DMS53 (cell line): ENCODE data around the gene SAPCD1.

ENCODE experiments used
- DNase-seq: peaks from one replicate; lab custom pipeline; 2025; lab: John Stamatoyannopoulos, UW

Gene SAPCD1

DNA sequence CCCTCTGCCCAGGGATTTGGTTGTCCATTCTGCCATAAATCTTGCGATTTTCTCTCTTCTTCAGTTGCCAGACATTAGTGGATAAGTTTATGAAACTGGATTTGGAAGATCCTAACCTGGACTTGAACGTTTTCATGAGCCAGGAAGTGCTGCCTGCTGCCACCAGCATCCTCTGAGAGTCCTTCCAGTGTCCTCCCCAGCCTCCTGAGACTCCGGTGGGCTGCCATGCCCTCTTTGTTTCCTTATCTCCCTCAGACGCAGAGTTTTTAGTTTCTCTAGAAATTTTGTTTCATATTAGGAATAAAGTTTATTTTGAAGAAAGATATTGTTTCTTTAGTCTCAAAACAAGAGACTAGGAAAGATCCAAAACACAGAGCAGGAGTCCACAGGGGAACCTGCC is at the start of gene SAPCD1:
Gene SAPCD1 (plus strand): TSS at position 301 of the 400 bp plus-strand sequence. CDS start 399 bp downstream, outside the sequence.
- no peak for DNase-seq

DNA sequence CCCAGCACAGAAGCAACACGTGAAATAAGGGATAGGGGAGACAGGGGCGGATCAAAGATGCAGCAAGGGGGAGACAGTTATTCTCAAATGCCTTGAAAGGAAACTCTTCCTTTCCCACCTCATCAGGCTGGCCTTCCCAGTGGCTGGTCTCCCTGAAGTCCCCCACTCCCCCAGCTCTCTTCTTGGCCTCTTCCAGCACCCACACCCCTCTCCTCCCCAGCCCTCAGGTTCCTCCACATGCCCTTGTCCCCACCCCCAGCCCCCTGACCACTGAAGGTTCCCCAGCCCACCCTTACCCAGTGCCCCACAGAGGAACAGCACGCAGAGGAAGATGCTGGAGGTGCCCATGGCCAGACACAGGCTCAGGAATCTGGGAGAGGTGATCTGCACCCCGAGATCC is 49.0 kb upstream of the SAPCD1 start:
- DNase-seq: no peak

DNA sequence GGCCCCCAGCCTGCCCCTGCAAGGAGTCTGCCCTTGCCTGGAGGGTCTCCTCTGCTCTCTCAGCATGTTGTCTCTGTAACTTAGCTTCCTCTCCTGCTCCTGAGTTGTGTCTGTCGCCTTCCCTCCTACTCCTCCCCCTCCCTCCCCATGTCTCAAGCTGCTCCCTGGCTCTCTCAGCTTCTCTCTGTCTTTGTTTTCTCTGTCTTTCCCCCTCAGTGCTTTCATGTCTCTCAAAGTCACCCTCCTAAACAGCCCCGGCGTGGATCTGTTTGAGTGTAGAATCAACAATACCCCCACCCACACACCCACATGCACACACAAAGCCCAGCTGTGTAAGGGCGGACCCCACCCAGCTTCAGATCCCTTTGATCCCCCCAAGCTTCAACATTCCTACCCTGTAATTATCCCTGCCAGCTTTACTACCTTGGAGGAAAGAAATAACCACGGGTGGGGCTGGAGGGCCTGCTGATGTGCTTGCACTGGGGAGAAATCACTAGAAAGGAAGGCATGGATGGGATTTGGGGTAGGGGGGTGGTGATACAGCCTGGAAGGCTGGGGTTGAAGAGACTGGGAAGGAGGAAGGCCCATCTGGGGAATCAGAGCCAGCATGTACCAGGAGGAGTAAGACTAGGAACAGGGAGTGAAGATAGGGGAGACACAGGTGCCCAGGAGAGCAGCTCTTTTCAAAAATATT is 48.3 kb upstream of the SAPCD1 start:
- no peak for DNase-seq

DNA sequence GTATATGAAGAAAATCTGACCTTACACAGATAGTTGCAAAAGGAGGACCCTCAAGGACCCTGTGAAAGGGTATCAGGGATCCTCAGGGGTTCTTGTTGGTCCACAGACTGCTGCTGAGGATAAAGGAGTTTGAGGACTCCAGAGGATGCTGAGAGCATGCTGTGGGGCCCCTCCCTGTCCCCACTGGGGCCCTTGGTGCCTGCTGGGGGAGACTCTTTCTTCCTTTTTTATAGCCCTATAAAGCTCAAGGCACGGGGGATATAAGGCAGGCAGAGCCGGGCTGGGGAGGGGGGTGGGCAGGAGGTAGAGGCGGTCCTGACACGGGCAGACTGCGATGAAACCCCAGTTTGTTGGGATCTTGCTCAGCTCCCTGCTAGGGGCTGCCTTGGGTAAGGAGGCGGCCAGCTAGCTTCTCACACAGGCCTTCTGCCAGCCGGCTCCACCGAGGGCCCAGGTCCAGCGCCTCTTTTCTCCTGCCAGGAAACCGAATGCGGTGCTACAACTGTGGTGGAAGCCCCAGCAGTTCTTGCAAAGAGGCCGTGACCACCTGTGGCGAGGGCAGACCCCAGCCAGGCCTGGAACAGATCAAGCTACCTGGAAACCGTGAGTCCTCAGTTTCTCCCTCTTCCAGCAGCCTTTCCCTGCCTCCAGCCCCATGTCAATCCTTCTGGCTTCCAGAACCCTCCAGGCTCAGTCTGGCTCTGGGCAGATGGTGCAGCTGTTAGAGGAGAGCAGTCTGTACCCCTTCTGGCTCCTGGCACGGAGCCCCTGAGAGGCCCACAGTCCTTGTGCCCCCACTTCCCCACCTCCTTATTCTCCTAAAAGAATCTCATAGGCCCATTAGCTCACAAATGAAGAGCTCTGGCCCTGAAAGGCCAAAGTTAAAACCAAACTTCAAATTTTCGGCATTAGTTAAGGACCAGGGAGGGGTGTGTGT is 47.2 kb upstream of the SAPCD1 start, which contains the start of gene LY6G6D:
Gene LY6G6D (plus strand): TSS at position 327 of the 937 bp plus-strand sequence. CDS start 8 bp downstream, at position 335.
- no peak for DNase-seq

DNA sequence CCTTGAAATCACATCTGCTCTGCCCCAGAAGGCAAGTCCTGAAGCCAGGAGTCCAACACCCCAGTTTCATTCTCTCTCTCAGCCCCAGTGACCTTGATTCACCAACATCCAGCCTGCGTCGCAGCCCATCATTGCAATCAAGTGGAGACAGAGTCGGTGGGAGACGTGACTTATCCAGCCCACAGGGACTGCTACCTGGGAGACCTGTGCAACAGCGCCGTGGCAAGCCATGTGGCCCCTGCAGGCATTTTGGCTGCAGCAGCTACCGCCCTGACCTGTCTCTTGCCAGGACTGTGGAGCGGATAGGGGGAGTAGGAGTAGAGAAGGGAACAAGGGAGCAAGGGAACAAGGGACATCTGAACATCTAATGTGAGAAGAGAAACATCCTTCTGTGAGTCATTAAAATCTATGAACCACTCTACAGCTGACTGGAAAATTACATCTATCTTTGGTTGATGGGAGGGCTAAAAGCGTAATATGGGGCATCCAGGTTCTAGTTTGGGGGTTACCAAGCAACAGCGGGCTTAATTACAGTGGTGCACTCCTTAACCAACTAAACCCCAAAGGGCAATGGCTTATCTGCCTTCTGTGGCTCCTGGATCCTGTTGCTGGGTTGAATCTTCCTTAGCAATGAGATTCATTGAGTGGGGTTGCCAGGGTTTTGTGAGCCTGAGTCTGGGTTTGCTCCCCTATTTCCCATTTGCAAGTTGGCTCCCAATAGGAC is 44.8 kb upstream of the SAPCD1 start:
- peak; percentile 34 for DNase-seq

DNA sequence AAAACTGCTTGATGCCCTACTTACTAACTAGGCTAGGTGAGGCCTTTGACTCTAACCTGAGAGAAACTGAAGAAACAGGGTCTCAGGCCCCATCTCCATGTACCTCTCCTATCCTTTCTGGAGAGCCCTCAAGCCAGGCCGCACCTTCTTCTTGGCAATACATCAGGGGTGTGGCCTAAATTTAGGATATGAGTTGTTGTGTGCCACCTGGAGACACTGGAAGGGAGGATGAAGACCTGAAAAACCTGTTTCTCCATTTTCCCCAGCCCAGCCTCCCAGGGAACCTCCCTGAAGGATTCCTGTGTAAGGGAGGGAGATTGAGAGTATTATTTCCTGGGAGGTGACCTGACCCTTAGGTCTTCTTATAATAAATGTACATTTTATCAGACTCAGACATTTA is 44.2 kb upstream of the SAPCD1 start:
- peak; percentile 93 for DNase-seq

DNA sequence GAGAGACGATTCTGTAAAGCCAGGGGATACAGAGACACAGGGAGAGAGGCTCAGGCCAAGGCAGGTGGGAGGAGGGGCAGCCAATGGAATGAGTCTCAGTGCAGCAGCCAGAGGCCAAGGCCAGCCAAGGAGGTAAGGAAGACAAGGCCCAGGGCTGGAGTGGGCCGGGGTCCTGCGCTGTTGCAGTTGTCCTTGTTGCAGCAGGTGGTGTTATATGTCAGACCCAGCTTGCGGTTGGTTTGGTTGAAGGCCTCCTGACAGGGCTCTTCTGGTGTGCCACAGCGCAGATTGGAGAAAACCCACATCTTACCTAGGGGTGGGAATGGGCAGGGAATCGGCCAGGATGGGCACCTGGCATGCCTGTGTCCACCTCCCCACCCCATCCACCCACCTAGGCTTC is 43.5 kb upstream of the SAPCD1 start:
- no peak for DNase-seq

DNA sequence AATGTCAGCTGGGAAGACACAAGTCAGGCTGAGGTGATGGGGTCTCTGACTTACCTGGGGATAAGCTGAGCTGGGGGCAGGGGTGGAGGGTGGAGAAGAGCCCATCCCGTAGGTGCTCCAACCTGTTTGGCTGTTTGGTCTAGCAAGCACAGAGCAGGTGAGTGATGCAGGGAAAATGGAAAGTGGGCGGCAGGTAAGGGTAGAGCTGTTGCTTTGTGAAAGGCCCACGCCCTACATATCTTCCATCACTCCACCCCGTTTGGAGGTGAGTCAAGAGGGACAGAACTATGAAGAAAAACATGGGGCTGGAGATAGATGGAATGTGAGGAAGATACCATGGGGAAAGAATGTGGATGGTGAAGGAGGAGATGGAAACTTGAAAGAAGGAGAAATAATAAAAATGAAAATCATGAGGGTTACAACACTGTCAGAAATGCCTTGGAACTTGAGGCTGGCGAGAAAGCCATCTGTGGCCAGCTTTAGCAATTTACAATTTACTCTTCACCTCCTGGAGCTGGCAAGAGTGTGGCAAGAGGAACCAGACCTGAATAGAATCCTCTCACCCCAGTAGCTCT is 42.2 kb upstream of the SAPCD1 start:
- DNase-seq: no peak

DNA sequence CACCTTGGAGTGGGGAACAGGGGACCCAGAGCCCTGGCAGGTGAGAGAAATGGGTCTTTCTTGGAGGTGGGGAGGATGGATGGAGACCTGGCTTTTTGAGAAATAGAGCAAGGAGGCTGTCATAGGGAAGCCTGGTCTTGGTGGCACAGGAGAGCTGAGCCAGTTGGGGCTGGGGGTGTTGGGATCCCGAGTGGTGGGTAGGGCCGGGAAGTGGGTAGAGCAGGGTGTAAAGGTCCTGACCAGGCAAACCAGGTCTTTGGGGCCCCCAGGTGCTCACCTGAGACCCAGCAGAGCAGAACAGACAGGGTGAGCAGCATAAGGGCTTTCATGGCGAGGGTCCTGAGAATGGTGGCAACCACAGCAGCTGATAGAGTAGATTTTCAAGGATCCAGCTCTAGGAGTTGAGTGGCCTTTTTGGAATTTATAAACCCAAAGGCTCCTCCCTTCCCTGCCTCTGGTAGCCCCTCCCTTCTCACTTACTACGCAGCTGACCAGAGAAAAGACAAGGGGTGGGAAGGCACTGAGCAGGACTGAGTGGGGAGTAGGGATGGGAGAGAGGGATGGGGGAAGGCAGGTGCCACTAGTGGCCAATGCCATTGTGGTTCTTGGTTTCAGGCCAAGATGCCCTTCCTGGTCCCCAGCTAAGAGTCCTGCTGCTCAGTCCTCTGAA is 41.0 kb upstream of the SAPCD1 start, which contains the start of gene LY6G6C:
Gene LY6G6C (minus strand): TSS at position 396 of the 670 bp plus-strand sequence. CDS start 67 bp downstream, at position 329.
- no peak for DNase-seq

DNA sequence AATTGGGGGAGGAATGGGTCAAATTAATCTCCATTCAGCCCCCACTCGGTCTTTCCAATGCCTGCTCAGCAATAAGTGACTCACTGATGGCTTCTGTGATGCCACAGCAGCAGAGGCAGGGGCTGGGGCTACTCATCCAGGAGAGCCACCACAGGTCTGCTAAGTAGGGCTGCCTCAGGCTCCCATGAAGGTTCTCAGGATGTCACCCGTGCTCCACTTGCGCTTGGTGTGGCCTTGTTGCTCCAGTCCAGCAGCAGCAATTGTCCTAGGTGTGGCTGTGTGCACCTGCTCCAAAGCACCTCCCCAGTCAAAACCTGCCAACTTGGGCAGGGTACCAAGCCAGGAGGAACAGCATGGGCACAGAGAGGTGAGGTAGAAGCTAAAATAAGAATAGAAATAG is 40.3 kb upstream of the SAPCD1 start:
- no peak for DNase-seq

DNA sequence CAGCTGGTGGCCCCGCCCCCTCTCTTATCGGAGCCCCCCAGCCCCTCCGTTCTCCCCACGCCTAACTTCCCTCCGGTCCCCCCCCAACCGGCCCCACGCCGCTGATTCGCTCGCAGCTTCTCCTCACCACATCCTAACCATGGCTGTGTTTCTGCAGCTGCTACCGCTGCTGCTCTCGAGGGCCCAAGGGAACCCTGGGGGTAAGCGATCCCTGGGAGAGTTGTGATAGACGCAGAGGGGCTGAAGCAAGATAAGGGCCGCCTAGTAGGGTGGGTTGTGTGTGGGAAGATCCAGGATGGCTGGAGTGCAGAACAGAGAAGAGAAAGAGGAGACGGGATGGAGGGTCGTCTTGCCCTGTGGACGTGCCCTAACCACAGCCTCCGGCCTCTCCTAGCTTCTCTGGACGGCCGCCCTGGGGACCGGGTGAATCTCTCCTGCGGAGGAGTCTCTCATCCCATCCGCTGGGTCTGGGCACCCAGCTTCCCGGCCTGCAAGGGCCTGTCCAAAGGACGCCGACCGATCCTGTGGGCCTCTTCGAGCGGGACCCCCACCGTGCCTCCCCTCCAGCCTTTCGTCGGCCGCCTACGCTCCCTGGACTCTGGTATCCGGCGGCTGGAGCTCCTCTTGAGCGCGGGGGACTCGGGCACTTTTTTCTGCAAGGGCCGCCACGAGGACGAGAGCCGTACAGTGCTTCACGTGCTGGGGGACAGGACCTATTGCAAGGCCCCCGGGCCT is 39.0 kb upstream of the SAPCD1 start, which contains the start of gene MPIG6B:
Gene MPIG6B (plus strand): TSS at position 129 of the 735 bp plus-strand sequence. CDS start 11 bp downstream, at position 140.
- DNase-seq: no peak

DNA sequence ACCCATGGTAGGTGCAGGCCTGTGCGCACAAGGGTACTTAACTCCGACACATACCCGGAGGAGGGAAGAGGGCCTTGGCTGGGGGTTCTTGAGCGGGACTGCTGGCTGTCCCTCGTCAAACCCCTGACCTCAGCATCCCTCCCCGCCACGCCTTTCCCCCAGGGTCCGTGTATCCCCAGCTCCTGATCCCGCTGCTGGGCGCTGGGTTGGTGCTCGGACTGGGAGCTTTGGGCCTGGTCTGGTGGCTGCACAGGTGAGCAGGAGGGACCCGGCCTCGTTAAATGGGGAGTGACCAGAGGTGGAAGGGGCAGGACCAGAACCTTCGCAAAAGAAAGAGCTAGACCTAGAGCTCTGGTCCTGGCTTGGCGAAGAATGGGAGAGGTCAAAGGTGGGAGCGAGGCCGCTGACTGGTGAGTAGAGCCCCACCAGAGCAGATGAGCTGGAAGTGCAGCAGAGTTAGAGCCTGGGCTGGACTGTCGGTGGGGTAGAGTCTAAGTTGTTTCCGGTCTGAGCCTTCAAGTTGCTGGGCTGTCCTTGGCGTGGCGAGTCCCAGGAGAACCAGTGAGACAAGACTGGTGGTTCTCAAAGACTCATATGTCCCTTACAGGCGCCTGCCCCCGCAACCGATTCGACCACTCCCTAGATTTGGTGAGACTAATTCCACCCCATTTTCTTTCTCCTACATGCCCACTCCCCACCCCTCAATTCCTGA is 38.3 kb upstream of the SAPCD1 start:
- no peak for DNase-seq

DNA sequence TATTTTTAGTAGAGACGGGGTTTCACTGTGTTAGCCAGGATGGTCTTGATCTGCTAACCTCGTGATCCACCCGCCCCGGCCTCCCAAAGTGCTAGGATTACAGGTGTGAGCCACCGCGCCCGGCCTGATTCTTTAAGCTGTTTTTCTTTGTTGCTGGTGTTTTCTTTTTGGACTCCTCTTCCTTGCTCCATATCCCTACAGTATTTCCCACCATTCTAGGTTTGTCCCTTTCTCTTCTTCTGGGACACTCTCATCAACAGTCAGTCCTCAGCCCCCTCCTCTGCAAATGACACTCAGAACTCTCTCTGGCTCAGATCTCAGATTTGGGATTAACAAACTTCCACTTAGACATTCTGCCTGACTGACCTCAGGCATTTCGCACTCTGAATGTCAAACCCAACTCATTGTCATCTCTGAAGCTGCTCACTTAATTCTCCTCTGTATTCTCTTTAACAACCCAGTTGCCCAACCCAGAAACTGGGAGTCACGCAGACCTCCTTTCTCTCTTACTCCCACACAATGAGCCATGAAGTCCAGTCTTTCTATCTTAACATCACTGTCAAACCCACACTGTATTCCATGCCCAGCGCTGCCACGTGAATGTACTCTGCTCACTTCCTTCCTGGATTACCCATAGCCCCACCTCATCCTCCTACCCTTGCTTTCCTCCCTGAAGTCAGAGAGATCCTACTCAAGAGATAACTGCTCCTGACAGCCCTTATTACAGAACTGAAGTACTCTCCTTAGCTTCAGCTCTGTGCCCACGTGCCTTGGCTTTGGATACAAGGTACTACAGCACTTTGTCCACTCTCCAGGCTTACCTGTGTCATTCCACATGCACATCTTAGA is 36.7 kb upstream of the SAPCD1 start:
- no peak for DNase-seq

DNA sequence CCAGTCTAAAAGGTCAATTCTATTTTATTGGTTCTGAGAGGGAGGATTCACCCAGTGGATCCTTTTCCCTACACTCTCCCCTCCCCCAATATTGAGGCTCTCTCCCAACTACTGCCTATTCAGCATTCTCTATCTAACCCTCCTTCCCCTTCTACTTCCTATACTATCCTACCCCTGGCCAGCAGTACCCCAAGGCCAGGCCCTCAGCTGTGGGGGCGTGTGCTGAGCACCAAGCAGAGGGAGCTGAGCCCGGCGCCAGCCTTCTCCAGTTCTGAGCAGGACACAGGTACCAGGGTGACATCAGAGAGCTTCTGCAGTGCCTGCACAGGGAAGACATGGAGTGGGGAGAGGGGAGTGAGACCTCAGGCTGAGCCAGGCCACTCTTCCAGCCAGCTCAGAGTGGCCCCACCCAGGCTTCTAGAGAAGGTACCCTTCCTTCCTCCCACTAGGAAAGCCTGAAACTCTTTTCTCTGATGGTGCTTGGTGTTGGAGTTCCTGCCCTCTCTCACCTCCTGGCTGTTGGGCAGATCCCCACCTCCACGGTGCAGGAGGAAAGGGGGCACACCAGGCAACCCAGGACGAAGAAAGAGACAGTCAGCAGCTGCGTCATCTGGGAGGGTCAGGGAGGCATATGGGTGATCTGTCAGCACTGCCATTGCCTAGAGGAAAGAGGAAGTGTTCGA is 35.3 kb upstream of the SAPCD1 start:
- no peak for DNase-seq

DNA sequence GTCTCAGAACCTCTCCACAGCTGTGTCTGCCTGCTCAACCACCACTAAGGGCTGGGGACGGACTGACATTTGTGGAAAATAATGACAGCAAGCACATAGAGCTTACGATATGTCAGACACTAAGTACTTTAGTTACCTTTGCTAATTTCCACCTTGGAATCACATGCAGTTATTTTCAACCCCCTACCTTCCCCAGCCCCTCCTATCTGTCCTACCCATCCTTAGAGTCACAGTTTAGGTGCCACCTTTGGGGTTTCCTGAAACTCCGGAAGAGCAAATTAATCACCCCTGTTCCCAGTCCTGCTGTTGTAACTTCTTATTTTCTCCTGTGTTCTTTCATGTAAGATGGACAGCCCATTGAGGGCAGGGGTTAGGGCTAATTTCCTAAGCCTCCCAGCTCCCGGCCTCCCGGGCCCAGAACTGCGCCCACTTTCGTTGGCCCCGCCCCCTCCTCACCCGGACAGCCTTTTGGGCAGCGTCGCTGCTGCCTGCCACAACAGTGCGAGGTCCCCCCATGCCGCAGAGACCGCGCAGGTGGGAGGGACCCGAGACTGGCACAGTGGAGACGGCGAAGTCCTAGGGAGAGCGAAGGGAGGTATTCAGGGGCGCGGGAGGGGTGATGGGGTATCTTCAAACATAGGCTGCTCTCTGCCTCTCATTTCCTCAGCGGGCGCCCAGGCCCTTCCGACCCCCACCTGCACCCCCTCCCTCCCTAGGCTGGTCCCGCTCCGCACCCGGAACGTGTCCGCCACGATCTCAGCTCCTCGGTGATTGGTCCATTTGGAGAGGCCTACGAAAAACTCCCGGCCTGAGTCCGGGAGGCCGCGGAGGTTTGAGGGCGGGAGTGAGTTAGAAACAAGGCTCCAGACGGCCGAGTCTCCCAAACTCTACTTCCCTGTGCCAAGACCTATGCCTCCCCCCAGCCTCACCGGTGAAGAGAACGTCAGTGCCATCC is 34.5 kb upstream of the SAPCD1 start:
- no peak for DNase-seq

DNA sequence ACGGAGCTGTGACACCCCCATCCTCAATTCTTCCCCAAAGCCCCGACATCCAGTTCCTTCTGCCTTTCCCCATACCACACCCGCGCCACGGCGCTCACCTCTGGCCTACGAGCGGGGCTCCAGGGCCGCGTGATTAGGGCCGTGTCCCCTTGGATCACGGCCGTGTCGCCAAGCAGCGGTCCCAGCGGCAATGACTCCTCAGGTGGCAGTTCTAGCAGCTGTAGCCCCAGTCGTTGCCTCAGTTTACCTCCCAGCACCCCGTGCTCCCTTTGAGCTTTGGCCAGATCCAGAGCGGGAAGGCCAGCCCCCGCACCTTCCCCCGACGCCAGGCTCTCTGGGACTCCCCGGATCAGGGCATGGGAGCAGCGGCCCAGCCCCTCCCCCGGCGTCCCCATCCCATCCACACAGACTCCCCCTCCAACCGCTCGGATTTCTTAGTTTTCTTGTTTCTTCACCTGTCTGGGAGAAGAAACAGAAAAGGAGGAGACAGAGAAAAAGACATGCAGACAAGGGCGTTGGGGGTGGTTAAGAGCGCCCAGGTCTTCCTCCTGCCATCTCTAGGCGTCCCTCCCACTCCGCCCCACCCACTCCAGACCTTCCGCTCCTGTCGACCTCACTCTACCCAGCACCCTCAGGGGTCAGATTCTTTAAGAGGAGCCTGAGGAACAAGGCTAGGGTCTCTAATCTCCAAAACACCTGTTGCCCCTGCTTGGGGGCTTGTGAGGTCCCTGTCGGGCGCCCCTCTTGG is 33.5 kb upstream of the SAPCD1 start, which contains the start of gene DDAH2:
Gene DDAH2 (minus strand): TSS at position 533 of the 748 bp plus-strand sequence. CDS start 138 bp downstream, at position 395.
- no peak for DNase-seq
